GM18861 (cell line): Measurements from ENCODE around the gene NFXL1.
"Not testable (repeated sequence)": the region's sequence is repeated elsewhere in the genome, so short reads cannot be mapped to it uniquely, and the experiment has no call there.

Experiments used
- ATAC-seq: cut with Tn5 transposase; IDR thresholded peaks from one replicate; pipeline ENCODE4 v1.9.1; 2021; ENCODE audit not compliant: unreplicated experiment

NFXL1 gene

DNA sequence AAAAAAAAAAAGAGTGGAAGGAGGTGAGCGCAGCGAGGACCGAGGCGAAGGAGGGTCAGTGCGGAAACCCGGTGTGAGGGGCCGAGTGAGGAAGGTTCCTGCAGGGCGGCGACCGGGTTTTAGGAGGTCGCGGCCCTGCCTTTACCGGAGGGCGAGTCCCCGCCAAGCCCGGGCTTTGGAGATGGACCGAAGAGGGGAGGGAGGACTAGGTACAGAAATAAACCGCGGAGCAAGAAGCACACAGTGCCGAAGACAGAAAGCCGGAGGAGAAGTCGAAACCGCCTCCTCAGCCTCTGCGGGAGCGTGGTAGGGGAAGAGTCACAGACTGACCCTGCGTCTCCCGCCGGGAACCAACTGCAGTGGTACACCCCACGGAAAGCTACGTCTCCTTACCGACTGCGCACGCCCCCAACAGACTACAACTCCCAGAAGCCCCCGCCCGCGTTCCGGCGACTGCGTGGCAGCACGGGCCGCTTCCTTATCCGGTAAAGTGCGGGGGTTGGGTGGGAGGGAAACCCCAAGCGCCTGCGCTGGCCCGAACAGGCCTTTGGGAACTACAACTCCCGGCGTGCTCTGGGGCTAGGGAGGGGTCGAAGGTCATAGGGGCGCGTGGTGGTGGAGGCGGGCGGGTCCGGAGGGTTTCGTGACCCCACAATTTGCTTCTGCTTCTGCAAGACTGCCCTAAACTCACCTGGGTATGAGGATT is at the start of gene NFXL1:
Gene NFXL1, minus strand, starts transcription at position 364 of the 706 bp plus-strand sequence. CDS start 380 bp downstream, outside the sequence.
- ATAC-seq = peak; percentile 94

DNA sequence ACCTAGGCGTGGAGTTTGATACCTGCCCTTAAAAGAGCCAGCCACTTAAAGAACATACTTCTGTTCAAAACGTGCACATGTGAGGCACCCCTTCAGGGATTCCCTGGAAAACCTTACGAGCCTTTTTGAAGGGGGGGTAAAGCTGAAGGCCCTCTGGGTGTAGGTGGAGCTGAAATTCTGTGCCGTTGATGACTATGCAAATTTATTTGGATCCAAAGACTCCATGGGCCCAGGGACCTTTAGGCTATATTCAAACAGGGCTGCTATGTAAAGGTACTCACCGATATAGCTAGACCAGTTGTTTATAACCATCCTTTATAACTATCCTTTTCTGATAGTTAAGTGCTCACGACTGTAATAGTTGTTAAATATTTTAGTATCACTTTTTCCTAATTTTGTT is 40.3 kb upstream of the NFXL1 start:
- no peak for ATAC-seq

DNA sequence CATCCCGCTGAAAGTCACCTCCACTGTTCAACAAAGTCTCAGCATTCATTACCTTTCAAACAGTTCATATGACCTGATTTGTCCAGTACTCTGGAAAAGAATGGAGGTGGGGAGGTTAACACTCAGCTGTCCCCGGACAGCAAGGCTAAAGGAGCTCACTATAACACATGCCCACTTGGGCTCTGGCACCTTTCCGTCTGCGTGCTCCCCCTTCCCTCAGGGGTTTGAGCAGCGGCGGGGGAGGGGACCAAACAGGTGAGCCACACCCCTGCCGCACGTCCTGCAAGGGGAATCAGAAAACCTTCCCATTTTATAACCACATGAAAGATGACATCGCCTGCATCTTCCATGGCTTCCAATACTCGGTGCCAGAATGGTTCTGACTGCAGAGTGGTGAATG is 39.9 kb upstream of the NFXL1 start:
- ATAC-seq = no peak

DNA sequence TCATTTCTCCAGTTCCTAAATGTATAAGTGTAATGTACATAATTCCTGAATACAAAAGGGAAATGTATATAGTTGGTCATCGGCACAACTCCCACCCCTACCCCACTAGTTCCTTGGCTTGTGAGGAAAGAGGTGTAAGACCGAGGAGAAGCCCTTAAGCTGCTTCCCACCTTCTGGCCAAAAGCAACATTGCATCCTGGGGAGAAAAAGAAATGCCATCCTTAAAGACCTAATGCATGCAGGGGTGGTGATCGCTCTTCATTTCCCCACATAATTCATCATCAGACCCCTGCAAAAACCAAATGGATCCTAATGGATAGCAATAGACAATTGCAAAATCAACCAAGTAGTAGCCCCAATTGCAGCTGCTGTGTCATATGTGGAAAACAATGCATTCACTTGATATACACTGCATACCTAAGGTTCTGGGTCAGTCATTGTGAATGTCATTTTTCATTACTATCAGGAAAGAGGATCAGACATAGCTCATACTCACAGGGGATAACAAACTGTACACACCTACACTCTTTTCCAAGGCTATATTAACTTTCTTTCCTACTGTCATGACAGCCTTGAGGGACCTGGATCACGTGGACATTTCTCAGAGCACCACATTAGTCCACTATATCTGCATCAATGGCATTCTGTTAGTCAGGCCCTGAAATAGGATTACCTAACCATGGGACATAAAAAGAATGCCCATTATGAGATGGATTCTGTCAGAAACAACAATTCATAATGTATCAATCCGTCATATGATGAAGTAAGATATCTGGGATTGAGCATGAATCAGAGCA is 31.7 kb upstream of the NFXL1 start:
- no peak for ATAC-seq

DNA sequence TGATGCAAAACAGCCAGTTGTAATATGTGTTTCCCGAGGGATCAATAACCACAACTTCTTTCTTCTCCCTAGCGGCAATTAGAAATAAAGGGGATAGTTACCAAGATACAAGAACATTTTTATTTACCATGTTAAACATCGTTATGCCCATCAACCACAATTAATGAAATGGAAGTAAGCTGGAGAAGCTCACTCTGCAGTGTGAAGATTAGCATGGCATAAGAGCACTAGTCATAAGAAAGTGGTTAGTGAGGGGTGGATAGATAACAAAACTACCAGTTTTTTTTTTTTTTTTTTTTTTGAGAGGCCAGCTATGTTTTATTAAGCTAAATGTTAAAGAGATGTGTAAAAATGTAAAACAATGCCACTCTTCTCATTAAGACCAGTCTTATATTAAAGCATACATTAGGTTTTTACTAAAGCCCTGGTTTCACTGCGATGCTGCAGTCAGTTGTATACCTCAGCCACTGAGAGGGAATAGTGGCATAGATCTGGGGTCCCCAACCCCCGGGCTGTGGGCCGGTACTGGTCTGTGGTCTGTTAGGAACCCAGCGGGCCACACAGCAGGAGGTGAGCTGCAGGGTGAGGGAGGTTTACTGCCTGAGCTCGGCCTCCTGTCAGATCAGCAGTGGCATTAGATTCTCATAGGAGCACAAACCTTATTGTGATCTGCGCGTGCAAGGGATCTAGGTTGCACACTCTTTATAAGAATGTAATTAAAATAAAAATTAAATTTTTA is 27.9 kb upstream of the NFXL1 start:
- ATAC-seq = no peak

DNA sequence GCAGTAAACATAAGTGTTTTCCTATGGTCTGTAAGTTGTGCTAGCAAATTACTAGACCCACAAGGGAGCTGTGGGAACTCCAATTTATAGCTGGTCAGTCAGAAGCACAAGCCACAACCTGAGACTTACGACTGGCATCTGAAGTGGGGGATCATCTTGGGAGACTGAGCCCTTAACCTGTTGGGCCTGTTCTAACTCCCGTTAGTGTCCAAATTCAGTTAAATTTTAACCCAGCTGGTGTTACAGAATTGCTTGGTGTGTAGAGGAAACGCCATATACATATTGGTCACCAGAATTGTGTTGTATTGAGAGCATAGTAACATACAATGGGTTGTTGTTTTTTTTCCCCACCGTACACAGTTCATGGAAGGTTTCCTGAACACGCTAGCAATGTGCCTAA is 25.1 kb upstream of the NFXL1 start:
- ATAC-seq = no peak

DNA sequence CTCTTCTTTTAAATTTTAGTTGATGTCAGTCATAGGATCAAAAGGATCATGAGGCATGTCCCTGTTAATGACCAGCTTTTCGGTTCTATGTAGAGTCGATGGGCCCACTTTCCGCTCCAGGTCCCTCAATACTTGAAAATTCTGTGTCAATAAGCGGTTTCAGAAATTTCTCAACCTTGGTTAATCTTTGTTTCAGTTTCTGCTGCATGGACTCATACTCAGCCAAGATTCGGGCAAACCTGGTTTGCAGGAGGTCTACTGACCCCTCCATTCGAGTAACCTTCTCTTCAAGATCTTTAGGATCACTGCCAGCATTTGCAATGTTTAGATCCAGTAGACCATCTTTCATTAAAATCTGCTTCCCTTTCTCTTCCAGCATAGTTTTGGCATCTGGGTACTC is 22.0 kb upstream of the NFXL1 start:
- no peak for ATAC-seq

DNA sequence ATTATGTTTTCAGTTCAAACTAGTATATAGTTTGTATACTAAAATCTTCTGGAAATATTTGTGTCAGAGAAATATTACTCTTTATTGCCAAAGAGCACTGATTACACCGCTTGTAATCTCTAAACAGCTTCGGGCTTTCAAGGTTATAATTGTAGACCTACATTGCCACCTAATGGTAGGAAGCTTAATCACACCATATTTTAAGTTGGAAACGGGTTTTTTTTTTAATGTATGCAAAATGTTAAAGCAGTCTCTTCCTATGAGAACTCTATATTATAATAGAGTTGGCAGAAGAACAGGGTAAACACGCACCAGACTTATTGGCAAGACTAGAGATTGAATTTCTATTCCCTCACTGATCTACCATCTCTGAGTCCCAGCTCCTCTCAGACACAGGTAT is 19.5 kb upstream of the NFXL1 start:
- no peak for ATAC-seq

DNA sequence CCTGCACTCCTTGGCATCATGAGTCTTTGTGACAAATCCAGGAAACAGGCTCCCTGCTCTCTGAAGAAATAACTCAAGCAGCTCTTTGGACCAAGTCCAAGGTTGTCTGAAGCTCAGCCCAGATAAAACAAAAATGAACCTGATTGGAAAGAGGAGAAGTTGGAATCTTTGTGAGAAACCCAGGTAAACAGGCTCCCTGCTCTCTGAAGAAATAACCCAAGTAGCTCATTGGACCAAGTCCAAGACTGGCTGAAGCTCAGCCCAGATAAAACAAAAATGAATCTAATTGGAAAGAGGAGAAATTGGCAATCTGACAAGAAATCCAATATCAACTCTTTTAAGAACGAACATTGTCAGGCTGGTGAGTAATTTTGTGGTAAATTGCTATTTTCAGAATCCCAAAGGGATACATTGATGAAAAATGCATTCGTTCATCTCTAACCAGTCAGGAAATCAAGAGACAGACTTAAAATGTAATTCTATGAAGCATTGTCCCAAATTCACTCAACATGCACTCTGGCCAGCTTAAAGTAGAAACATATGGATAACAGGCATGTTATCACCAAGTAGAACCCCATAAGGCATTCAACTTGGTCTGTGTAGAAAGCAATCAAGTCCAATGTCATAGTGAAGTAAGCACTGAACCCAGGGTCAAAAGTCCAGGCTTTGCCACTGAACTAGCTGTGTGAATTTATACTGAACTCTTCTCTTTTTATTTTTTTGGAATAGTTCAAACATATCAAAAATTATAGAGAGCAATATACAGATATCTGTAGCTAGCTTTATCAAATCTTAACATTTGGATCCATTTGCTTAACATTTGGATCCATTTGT is 16.8 kb upstream of the NFXL1 start:
- ATAC-seq = no peak

DNA sequence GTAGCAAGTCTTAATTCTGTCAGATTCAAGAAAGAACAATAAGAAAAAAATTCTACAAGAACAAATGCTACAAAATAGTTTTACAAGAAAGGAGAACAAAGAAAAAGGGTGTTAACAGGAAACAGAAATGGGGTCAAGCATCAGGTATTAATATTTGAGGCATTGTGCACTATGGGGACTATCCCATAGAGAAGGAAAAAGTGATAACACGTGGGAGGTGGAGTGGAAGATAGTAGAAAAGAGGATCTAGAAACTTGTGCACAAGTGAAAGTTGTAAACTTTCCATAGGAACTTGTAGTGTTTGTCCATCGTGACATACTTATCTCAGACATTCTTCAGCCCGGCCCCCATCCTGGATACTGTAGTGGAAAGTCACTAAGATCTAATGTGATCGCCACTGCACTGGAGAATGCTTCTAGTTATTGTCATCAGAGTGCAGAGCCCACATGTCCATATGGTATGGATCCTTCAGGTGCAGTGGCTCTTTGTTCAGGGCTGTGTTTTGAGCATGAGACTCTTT is 15.4 kb upstream of the NFXL1 start:
- no peak for ATAC-seq

DNA sequence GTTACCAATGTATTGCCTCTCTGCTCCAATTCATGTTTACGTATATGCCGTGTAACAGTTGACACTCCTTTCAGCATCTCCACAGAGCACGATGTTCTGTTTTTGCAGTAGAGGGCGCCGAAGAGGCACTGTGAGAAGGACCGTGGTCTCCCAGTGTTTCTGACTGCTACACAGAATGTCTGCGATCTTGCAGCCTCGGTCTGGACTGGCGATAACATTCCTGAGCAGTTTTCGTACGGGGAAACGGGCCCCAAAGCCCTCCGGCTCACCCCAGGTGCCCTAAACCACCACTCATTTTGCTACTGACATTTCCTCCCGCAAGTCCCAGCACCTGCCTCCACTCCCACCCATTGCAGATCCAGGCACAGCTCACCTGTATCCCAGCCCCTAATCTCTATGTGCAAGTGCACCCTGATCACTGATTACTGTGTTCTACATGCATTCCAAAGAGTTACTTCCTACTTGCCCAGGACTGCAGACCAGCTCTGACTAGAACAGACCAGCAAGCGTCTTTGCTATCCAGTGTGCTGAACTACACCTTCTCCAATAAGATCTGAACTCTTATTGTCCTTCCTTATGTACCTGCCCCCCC is 12.4 kb upstream of the NFXL1 start:
- ATAC-seq = peak; percentile 92

DNA sequence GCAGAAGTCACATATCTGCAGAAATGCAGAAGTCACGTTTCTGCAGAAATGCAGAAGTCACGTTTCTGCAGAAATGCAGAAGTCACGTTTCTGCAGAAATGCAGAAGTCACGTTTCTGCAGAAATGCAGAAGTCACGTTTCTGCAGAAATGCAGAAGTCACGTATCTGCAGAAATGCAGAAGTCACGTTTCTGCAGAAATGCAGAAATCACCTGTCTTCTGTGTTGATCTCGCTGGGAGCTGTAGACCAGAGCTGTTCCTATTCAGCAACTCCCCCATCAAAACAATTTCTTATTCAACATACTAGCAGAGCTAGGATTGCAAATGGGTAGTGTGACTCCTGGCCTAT is 8.9 kb upstream of the NFXL1 start:
- ATAC-seq = not testable (repeated sequence)

DNA sequence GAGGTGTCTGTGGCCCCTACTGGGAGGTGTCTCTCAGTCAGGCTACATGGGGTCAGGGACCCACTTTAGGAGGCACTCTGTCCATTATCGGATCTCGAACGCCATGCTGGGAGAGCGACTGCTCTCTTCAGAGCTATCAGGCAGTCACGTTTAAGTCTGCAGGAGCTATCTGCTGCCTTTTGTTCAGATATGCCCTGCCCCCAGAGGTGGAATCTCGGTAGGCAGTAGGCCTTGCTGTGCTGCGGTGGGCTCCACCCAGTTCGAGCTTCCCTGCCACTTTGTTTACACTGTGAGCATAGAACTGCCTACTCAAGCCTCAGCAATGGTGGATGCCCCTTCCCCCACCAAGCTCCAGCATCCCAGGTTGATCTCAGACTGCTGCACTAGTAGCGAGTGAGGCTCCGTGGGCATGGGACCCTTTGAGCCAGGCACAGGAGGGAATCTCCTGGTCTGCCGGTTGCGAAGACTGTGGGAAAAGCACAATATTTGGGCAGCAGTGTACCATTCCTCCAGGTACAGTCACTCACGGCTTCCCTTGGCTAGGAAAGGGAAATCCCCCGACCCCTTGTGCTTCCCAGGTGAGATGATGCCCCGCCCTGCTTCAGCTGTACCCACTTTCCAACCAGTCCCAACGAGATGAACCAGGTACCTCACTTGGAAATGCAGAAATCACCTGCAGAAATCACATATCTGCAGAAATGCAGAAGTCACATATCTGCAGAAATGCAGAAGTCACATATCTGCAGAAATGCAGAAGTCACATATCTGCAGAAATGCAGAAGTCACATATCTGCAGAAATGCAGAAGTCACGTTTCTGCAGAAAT is 8.3 kb upstream of the NFXL1 start:
- ATAC-seq = not testable (repeated sequence)

DNA sequence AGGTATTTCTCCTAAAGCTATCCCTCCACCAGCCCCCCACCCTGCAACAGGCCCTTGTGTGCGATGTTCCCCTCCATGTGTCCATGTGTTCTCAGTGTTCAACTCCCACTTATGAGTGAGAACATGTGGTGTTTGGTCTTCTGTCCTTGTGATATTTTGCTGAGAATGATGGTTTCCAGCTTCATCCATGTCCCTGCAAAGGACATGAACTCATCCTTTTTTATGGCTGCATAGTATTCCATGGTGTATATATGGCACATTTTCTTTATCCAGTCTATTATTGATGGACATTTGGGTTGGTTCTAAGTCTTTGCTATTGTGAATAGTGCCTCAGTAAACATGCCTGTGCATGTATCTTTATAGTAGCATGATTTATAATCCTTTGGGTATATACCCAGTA is 2.8 kb upstream of the NFXL1 start:
- not testable (repeated sequence) for ATAC-seq

DNA sequence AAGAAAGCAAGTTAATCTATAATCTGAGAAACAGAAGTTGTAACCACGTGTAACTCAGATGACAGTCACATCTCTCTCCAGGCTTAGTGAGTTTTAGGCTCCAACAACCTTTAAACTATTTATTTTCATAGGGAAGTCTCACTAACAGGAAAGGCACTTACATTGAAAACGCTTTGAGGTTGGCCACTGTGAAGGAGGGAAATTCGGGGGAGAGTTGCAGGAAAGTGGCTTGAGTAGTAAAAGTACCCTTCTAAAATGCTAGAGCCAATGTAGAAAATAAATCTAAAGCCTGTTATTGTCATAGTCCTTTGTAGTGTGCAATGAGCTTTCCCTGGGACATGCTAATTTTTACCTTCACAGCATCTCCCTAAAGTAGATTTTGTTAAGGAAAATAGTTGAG is 995 bp upstream of the NFXL1 start:
- no peak for ATAC-seq

DNA sequence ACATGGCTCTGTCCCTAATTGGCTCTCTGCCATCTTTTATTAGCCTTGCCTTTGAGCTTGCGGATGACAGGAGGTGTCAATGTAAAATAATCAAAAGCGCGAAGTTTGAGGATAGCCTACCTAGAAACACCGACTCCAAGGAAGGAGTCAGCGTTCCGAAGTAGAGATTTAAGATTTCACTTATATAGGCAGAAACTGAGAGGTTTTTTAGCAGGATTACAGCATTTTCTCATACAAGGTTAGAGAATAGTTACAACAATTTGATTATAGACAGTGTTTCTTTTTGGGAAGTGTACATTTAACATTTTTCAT is 499 bp upstream of the NFXL1 start:
- ATAC-seq = peak; percentile 9

DNA sequence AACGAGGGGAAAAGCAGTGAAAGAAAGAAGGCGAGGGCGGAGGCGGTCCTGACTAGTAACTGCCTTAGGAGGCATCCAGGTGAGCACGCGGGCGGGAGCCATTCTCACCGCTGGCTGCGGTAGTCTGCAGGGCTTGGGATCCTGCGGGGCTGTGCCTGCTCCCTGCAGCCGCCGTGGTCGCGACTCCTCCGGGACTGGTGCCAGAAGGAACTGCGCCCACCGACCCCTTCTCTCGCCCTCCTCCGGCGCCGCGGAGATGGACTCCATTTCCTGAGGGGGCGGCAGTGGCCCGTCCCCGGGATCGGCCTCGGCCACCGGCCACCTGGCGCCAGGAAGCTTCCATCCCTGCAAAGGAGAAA is 543 bp downstream of the NFXL1 start:
- ATAC-seq = peak; percentile 7

DNA sequence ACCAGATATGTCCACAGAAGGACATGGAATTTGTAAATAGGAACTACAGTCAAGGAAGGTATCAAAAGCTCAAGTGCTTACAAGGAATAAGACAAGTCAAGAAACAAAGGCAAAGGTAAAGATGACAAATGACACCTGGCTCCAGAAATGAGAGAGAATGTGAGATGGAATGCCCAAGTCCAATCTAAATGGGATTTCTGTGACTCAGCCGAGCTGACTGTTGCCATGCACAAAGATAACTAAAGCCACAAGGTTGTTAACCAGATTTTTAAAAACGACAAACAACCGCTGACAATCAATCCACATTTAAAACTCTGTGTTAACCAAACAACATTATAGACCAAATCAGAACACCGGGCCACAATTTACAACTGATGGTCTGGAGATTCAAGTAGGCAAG is 1.1 kb downstream of the NFXL1 start:
- ATAC-seq = no peak

DNA sequence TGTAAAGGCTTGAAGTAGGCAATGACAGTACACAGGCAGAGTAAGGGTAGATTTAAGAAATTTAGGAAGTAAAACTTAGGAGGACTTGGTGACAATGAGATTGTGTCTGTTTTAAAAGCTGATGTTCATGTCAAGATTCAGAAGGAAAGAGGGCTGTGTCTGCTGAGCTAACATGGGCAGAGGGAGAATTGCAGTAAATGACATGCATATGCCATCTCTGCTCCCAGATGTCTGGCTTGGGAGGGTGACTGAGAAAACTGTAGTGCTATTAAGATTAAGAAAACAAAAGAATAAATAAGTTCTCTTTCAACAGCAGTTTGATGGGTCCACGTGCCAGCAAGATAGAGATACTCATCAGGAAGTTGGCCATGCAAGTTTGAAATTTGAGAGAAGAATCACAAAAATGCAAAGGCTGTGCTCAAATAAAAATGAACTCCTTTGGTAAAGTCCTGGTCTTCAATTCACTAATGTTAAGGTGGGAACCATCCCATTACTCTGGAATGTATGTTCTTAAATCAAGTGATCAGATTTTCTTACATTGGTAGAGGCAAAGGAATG is 7.2 kb downstream of the NFXL1 start:
- ATAC-seq = no peak

DNA sequence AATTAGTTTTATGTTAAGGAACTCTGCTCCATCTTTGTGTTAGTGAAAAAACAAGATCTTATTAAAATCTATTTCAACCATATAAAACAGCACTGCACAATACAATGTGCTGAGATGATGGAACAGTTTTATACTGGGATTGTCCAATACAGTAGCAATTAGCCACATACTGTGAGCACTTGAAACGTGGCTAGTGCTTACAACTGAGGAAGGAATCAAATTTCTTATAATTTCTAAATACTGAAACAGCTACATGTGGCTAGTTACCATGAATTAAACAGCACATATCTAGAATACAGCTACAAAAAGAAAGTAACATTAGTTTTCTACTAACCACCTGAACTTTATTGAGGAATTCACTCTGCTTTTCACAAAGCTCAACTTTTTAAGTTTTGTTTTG is 14.7 kb downstream of the NFXL1 start:
- ATAC-seq = no peak
